Measurements from ENCODE around the gene MAP2K3.

DNA sequence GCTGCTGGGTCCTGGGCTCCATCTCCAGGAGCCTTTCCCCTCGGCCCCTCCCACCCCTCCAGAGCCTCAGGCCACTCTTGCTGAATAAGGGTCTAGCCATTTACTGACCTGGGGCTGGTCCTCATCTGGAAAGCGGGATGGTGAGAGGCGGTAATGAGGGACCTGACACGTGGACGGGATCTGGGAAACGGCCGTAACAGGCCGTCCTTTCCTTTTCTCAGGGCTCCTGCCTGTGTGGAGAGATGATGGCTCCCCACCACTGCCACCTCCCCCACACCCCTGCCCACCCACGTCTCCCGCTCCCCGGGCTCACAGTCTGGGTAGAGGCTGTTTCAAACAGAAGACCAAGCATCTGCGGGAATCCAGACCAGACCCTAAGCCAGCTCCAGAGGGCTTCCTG lies 71.1 kb downstream of the MAP2K3 start:
- TF ChIP-seq, protein P1, sequence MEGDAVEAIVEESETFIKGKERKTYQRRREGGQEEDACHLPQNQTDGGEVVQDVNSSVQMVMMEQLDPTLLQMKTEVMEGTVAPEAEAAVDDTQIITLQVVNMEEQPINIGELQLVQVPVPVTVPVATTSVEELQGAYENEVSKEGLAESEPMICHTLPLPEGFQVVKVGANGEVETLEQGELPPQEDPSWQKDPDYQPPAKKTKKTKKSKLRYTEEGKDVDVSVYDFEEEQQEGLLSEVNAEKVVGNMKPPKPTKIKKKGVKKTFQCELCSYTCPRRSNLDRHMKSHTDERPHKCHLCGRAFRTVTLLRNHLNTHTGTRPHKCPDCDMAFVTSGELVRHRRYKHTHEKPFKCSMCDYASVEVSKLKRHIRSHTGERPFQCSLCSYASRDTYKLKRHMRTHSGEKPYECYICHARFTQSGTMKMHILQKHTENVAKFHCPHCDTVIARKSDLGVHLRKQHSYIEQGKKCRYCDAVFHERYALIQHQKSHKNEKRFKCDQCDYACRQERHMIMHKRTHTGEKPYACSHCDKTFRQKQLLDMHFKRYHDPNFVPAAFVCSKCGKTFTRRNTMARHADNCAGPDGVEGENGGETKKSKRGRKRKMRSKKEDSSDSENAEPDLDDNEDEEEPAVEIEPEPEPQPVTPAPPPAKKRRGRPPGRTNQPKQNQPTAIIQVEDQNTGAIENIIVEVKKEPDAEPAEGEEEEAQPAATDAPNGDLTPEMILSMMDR (IDR thresholded peaks at IDR 0.05) = no peak
- TF ChIP-seq POLR2A (IDR thresholded peaks at IDR 0.05) = no peak
- no peak for TF ChIP-seq EP300 (IDR thresholded peaks at IDR 0.05)

All from ovary (tissue), 3 donors.